ENCODE results near the gene PCBP2. TPM values are rescaled to one million over a fixed set of nuclear protein-coding genes. Genes with fewer than 3 reads are reported as not detected.

Gene PCBP2
- total RNA-seq, 1 donor from 2014 or later = 338 TPM

- ATAC-seq (no peak), DNase-seq (ENCODE audit: low spot score) (no peak)
Measured at GRCh38 chr12:53506881-53507602, 55.1 kb downstream of the PCBP2 start, which contains the start of gene NPFF. Gene NPFF (minus strand): TSS chr12:53507484. CDS start chr12:53507474, 10 bp downstream.

GRCh38 chr12:53507603-53507885 lies 55.6 kb downstream of the PCBP2 start:
- no peak for ATAC-seq
- DNase-seq (ENCODE audit: low spot score) = no peak

- peak; percentile 90 for ATAC-seq
- peak; percentile 82 for DNase-seq (ENCODE audit: low spot score)
Measured at GRCh38 chr12:53508534-53509170, 56.8 kb downstream of the PCBP2 start.

- ATAC-seq = peak; percentile 16
- no peak for DNase-seq (ENCODE audit: low spot score)
Measured at GRCh38 chr12:53510181-53510812, 58.4 kb downstream of the PCBP2 start.

- DNase-seq (ENCODE audit: low spot score) (no peak), ATAC-seq (peak; percentile 68)
Measured at GRCh38 chr12:53513712-53514410, 62.0 kb downstream of the PCBP2 start.

GRCh38 chr12:53514628-53515290 lies 62.9 kb downstream of the PCBP2 start:
- ATAC-seq (no peak), DNase-seq (ENCODE audit: low spot score) (no peak)

- ATAC-seq (no peak), DNase-seq (ENCODE audit: low spot score) (no peak)
Measured at GRCh38 chr12:53515291-53515680, 63.4 kb downstream of the PCBP2 start.

GRCh38 chr12:53516758-53517455 lies 65.0 kb downstream of the PCBP2 start:
- ATAC-seq = no peak

GRCh38 chr12:53518381-53518780 lies 66.5 kb downstream of the PCBP2 start:
- ATAC-seq = no peak
- DNase-seq (ENCODE audit: low spot score) = no peak

More at GRCh38 chr12:53516758-53517455, 65.0 kb downstream of the PCBP2 start:
- no peak for DNase-seq (ENCODE audit: low spot score)

GRCh38 chr12:53523131-53523530 lies 71.2 kb downstream of the PCBP2 start:
- ATAC-seq (no peak), DNase-seq (ENCODE audit: low spot score) (no peak)

GRCh38 chr12:53524476-53524875 lies 72.6 kb downstream of the PCBP2 start:
- DNase-seq (ENCODE audit: low spot score) (no peak), ATAC-seq (no peak)

GRCh38 chr12:53530061-53530460 lies 78.2 kb downstream of the PCBP2 start:
- ATAC-seq = no peak
- DNase-seq (ENCODE audit: low spot score) = no peak

Other genes starting within 250 kb of the PCBP2 start
- gene ITGB7, start 244.9 kb upstream of the PCBP2 start, total RNA-seq = 8.6 TPM
- 2.5 TPM for gene RARG, start 219.9 kb upstream of the PCBP2 start, total RNA-seq
- gene ESPL1, start 183.8 kb upstream of the PCBP2 start, total RNA-seq = 0.73 TPM
- 114 TPM for gene PFDN5, start 156.6 kb upstream of the PCBP2 start, total RNA-seq
- gene MYG1, start 152.4 kb upstream of the PCBP2 start, total RNA-seq = 24.0 TPM
- gene AAAS, start 130.5 kb upstream of the PCBP2 start, total RNA-seq = 28.2 TPM
- gene SP7, start 115.7 kb upstream of the PCBP2 start, total RNA-seq = not detected
- gene SP1, start 71.9 kb upstream of the PCBP2 start, total RNA-seq = 24.5 TPM
- gene AMHR2, start 28.2 kb upstream of the PCBP2 start, total RNA-seq = 0.78 TPM
- 69.9 TPM for gene PRR13, start 10.4 kb upstream of the PCBP2 start, total RNA-seq
- 1.4 TPM for gene MAP3K12, start 47.4 kb downstream of the PCBP2 start, total RNA-seq
- gene TARBP2, start 49.2 kb downstream of the PCBP2 start, total RNA-seq = 22.3 TPM
- gene NPFF, start 55.4 kb downstream of the PCBP2 start, total RNA-seq = not detected
- 18.1 TPM for gene ATF7, start 174.3 kb downstream of the PCBP2 start, total RNA-seq
- 118 TPM for gene ATP5MC2, start 224.0 kb downstream of the PCBP2 start, total RNA-seq